SKM-1 treated with dmso at 0.1 percent for 144 hours (cell line): ENCODE measurements around the gene VWA1.
"Not testable (repeated sequence)": the region's sequence is repeated elsewhere in the genome, so short reads cannot be mapped to it uniquely, and the experiment has no call there.

Experiments used
- DNase-seq: peaks from one replicate; lab custom pipeline; 2025; ENCODE audit not compliant: unreplicated experiment; lab: John Stamatoyannopoulos, UW

VWA1 gene

GRCh38 chr1:1455366-1455884 lies 19.9 kb downstream of the VWA1 start:
- no peak for DNase-seq

GRCh38 chr1:1455934-1456333 lies 20.4 kb downstream of the VWA1 start:
- DNase-seq = not testable (repeated sequence)

GRCh38 chr1:1456683-1457255 lies 21.3 kb downstream of the VWA1 start:
- DNase-seq = not testable (repeated sequence)

GRCh38 chr1:1459156-1459555 lies 23.7 kb downstream of the VWA1 start:
- DNase-seq = not testable (repeated sequence)

- DNase-seq = not testable (repeated sequence)
These were observed 24.2 kb downstream of the VWA1 start for GRCh38 chr1:1459711-1460110.

- DNase-seq = no peak
These were observed 25.1 kb downstream of the VWA1 start for GRCh38 chr1:1460540-1461130.

- no peak for DNase-seq
These were observed 26.3 kb downstream of the VWA1 start for GRCh38 chr1:1461721-1462317.

GRCh38 chr1:1462318-1462966 lies 27.0 kb downstream of the VWA1 start:
- DNase-seq = no peak

- no peak for DNase-seq
These were observed 27.8 kb downstream of the VWA1 start for GRCh38 chr1:1463312-1463711.

GRCh38 chr1:1468196-1468985 lies 32.9 kb downstream of the VWA1 start:
- not testable (repeated sequence) for DNase-seq

GRCh38 chr1:1470626-1471388 lies 35.3 kb downstream of the VWA1 start:
- peak; percentile 9 for DNase-seq

GRCh38 chr1:1471389-1472052 lies 36.0 kb downstream of the VWA1 start, which contains the start of gene ATAD3B:
Gene ATAD3B (plus strand): TSS chr1:1471765. CDS start chr1:1471885, 120 bp downstream.
- peak; percentile 86 for DNase-seq

GRCh38 chr1:1472053-1472876 lies 36.8 kb downstream of the VWA1 start:
- DNase-seq = not testable (repeated sequence)

- DNase-seq = not testable (repeated sequence)
These were observed 40.5 kb downstream of the VWA1 start for GRCh38 chr1:1476011-1476410.

GRCh38 chr1:1477206-1477605 lies 41.7 kb downstream of the VWA1 start:
- DNase-seq = no peak

- DNase-seq = no peak
These were observed 44.3 kb downstream of the VWA1 start for GRCh38 chr1:1479547-1480487.

- not testable (repeated sequence) for DNase-seq
These were observed 45.0 kb downstream of the VWA1 start for GRCh38 chr1:1480488-1480867.

- not testable (repeated sequence) for DNase-seq
These were observed 46.3 kb downstream of the VWA1 start for GRCh38 chr1:1481811-1482210.
